Panc1 (cell line): Measurements from ENCODE around the gene TAS2R13. TPM values are rescaled to one million over a fixed set of nuclear protein-coding genes. Genes with fewer than 3 reads are reported as not detected.

ENCODE experiments used
- ATAC-seq: fragments of 200-7000 bp; cut with Tn5 transposase; 2 replicates; pipeline ENCODE4 v1.9.1; 2020; ENCODE audit warnings: mild to moderate bottlenecking, moderate library complexity
- BruUV-seq: library from RNA; stranded (reverse); fragments of 400-500 nt; replicated peaks from 2 replicates; lab custom pipeline; 2021; lab: Mats Ljungman, UMichigan
- CTCF ChIA-PET: fragments of 300-600 bp; sonication (Branson Sonifier 250); formaldehyde crosslinking; loops from one replicate; lab custom pipeline; 2022; ENCODE audit warnings: antibody characterized with exemption; lab: Charles Lee
- POLR2A ChIA-PET: fragments of 300-600 bp; sonication (Branson Sonifier 250); formaldehyde crosslinking; loops from one replicate; lab custom pipeline; 2022; ENCODE audit warnings: antibody characterized with exemption; lab: Charles Lee
- DNase-seq: peaks from one replicate; pipeline ENCODE4 v3.0.0-alpha.2; 2010; ENCODE audit warnings: low read depth, low spot score
- H3K27ac ChIP-seq: 2 replicates; pipeline ENCODE4 v1.5.1; 2011; ENCODE audit warnings: mild to moderate bottlenecking, low read length, inconsistent platforms
- H3K27me3 ChIP-seq: fragments of 200-500 bp; sonication (Bioruptor generic); 2 replicates; pipeline ENCODE4 v1.6.0; 2014; ENCODE audit warnings: low read length, inconsistent platforms; ENCODE audit not compliant: control insufficient read depth, insufficient read depth
- H3K36me3 ChIP-seq: fragments of 200-500 bp; sonication (Bioruptor generic); 2 replicates; pipeline ENCODE4 v1.5.1; 2014; ENCODE audit warnings: inconsistent platforms, mild to moderate bottlenecking, low read length, moderate library complexity; ENCODE audit not compliant: control insufficient read depth, insufficient read depth
- H3K4me1 ChIP-seq: 2 replicates; pipeline ENCODE4 v1.5.1; 2011; ENCODE audit warnings: inconsistent platforms, mild to moderate bottlenecking, low read length, moderate library complexity; ENCODE audit not compliant: control insufficient read depth, insufficient read depth
- H3K4me3 ChIP-seq, 2 experiments: 2 replicates each; pipeline ENCODE4 v1.5.1; 2011 to 2012; ENCODE audit warnings: low read depth in 2 of 2, low read length in 2 of 2, mild to moderate bottlenecking in 2 of 2, inconsistent platforms in 1 of 2, moderate library complexity in 1 of 2
- H3K9me3 ChIP-seq: fragments of 200-500 bp; sonication (Bioruptor generic); 2 replicates; pipeline ENCODE4 v1.5.1; 2014; ENCODE audit warnings: low read depth, mild to moderate bottlenecking, inconsistent platforms, low read length, moderate library complexity; ENCODE audit not compliant: control insufficient read depth, insufficient read depth
- POLR2AphosphoS5 ChIP-seq: IDR thresholded peaks from 2 replicates; pipeline ENCODE4 v1.6.1; 2012; ENCODE audit warnings: mild to moderate bottlenecking, low read depth, low read length, moderate library complexity
- SIN3A ChIP-seq: IDR thresholded peaks from 2 replicates; pipeline ENCODE4 v1.6.1; 2012; ENCODE audit warnings: low read depth, mild to moderate bottlenecking, low read length, moderate library complexity, borderline replicate concordance; ENCODE audit not compliant: insufficient read depth
- TCF7L2 ChIP-seq: IDR thresholded peaks from 2 replicates; pipeline ENCODE4 v1.6.1; 2011; ENCODE audit warnings: mild to moderate bottlenecking, low read depth, low read length, inconsistent platforms
- in situ Hi-C: cut with HindIII; loops from 2 replicates; pipeline ENCODE4 v1.10.0; 2016; ENCODE audit warnings: low sequenced_read_pairs, low pct_unique_long_range_greater_than_20kb
- intact Hi-C: fragments of 100-400 bp; cut with micrococcal nuclease; formaldehyde crosslinking; loops from one replicate; pipeline ENCODE4 v1.10.0; 2022; ENCODE audit not compliant: unreplicated experiment
- total RNA-seq: library from RNA; stranded (reverse); gene quantifications from one replicate; pipeline ENCODE4 v1.2.1, GENCODE V29; 2021; ENCODE audit not compliant: unreplicated experiment
- TF ChIP-seq, protein P1 (sequence below): fragments of 450-650 bp; IDR thresholded peaks from 2 replicates; pipeline ENCODE4 v1.5.1; 2017; ENCODE audit warnings: mild to moderate bottlenecking
- TF ChIP-seq, protein P2 (sequence below), 2 experiments: IDR thresholded peaks; 2 replicates each; pipeline ENCODE4 v1.6.1; 2011 to 2012; ENCODE audit warnings: low read depth in 2 of 2, control low read depth in 1 of 2, low read length in 1 of 2, mild to moderate bottlenecking in 1 of 2, moderate library complexity in 1 of 2; ENCODE audit not compliant: insufficient read depth in 1 of 2

The TAS2R13 gene
- total RNA-seq, 1 experiment from 2014 or later, result 0.39 TPM

DNA sequence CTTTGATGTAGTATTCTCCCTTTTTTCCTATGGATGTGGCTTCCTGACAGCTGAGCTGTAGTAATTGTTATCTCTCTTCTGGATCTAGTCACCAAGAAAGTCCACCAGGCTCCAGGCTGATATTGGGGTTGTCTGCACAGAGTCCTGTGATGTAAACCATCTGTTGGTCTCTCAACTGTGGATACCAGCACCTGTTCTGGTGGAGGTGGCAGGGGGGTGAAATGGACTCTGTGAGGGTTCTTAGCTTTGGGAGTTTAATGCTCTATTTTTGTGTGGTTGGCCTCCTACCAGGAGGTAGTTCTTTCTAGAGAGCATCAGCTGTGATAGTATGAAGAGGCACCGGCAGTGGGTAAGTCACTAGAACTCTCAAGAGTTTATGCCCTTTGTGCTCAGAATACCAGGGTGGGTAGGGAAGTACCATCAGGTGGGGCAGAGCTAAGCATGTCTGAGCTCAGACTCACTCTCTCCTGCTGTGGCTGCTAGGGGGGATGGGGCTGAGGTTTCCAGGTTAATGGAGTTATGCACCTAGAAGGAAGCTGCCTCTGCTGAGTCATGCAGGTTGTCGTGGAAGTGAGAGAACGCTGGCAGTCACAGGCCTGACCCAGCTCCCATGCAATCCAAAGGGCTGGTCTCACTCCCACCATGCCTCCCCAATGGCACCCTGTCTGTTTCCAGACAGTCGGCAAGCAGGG is 32.7 kb upstream of the TAS2R13 start:
- DNase-seq, result no peak
- peak; percentile 42; the same call in 1 of the 2 replicates for ATAC-seq
- ChIA-PET CTCF (no interaction called here), POLR2A (no interaction called here)
- BruUV-seq, result no TSS peak
- in situ Hi-C loops, result no loop called here
- Histone ChIP-seq H3K9me3 (no peaks in the 10 kb centered on the region), H3K4me3 (no peak overlapping the region), H3K4me1 (no peaks in the 10 kb centered on the region), H3K27ac (no peak overlapping the region), H3K27me3 (no peaks in the 10 kb centered on the region), H3K36me3 (no peaks in the 10 kb centered on the region)
- intact Hi-C loops, result no loop called here
- TF ChIP-seq, protein P1, sequence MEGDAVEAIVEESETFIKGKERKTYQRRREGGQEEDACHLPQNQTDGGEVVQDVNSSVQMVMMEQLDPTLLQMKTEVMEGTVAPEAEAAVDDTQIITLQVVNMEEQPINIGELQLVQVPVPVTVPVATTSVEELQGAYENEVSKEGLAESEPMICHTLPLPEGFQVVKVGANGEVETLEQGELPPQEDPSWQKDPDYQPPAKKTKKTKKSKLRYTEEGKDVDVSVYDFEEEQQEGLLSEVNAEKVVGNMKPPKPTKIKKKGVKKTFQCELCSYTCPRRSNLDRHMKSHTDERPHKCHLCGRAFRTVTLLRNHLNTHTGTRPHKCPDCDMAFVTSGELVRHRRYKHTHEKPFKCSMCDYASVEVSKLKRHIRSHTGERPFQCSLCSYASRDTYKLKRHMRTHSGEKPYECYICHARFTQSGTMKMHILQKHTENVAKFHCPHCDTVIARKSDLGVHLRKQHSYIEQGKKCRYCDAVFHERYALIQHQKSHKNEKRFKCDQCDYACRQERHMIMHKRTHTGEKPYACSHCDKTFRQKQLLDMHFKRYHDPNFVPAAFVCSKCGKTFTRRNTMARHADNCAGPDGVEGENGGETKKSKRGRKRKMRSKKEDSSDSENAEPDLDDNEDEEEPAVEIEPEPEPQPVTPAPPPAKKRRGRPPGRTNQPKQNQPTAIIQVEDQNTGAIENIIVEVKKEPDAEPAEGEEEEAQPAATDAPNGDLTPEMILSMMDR, result no peak
- TF ChIP-seq, protein P2, sequence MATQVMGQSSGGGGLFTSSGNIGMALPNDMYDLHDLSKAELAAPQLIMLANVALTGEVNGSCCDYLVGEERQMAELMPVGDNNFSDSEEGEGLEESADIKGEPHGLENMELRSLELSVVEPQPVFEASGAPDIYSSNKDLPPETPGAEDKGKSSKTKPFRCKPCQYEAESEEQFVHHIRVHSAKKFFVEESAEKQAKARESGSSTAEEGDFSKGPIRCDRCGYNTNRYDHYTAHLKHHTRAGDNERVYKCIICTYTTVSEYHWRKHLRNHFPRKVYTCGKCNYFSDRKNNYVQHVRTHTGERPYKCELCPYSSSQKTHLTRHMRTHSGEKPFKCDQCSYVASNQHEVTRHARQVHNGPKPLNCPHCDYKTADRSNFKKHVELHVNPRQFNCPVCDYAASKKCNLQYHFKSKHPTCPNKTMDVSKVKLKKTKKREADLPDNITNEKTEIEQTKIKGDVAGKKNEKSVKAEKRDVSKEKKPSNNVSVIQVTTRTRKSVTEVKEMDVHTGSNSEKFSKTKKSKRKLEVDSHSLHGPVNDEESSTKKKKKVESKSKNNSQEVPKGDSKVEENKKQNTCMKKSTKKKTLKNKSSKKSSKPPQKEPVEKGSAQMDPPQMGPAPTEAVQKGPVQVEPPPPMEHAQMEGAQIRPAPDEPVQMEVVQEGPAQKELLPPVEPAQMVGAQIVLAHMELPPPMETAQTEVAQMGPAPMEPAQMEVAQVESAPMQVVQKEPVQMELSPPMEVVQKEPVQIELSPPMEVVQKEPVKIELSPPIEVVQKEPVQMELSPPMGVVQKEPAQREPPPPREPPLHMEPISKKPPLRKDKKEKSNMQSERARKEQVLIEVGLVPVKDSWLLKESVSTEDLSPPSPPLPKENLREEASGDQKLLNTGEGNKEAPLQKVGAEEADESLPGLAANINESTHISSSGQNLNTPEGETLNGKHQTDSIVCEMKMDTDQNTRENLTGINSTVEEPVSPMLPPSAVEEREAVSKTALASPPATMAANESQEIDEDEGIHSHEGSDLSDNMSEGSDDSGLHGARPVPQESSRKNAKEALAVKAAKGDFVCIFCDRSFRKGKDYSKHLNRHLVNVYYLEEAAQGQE (IDR thresholded peaks at IDR 0.05; ENCODE audit: insufficient read depth in 1 of 2, low read depth in 2 of 2, low read length in 1 of 2), result no peak
- no peak for TF ChIP-seq TCF7L2
- no peak for TF ChIP-seq POLR2AphosphoS5
- no peak for TF ChIP-seq SIN3A

DNA sequence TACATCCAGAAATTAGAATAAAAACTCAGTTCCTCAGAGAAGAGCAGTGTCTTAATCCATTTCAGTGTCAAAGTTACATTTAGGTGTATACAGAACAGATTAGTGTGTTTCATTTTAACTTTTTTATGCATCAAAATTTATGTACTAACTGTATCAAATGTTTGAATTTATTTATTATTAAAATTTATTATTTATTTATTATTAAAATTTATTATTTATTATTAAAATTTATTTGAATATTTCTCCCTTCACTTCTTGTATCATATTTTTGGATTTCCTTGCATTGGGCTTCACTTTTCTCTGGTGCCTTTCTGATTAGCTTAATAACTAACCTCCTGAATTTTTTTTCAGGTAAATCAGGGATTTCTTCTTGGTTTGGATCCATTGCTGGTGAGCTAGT is 32.0 kb upstream of the TAS2R13 start:
- POLR2A ChIA-PET, result no interaction called here
- in situ Hi-C loops (no loop called here), intact Hi-C loops (no loop called here)
- CTCF ChIA-PET, result no interaction called here
- ATAC-seq (no peak), DNase-seq (no peak)
- TF ChIP-seq SIN3A, result no peak
- TF ChIP-seq, protein P2 (IDR thresholded peaks at IDR 0.05; ENCODE audit: insufficient read depth in 1 of 2, low read depth in 2 of 2, low read length in 1 of 2), result no peak
- no TSS peak for BruUV-seq
- Histone ChIP-seq H3K27me3 (no peaks in the 10 kb centered on the region), H3K36me3 (no peaks in the 10 kb centered on the region), H3K4me3 (no peak overlapping the region), H3K9me3 (no peaks in the 10 kb centered on the region), H3K27ac (no peak overlapping the region), H3K4me1 (no peaks in the 10 kb centered on the region)
